Measurements from ENCODE around the gene NSFL1C. TPM values are rescaled to one million over a fixed set of nuclear protein-coding genes. Genes with fewer than 3 reads are reported as not detected.

The NSFL1C gene
- total RNA-seq, 4 donors from 2014 or later = 14.7 to 51.2 (median 48.8) TPM

- Histone ChIP-seq H3K36me3 (peaks cover 3 to 98% (median 51%) of the 10 kb centered on the region in 4 donors), H3K9me3 (no peaks in the 10 kb centered on the region), H3K4me1 (no peaks in the 10 kb centered on the region), H3K27ac (no peak overlapping the region), H3K4me3 (no peak overlapping the region), H3K27me3 (no peaks in the 10 kb centered on the region)
- in situ Hi-C loops (cut with MboI; ENCODE audit: low pct_ligation_motif_present in 1 of 4, low pct_unique_long_range_greater_than_20kb in 1 of 4, low sequenced_read_pairs in 3 of 4) (no loop called here), intact Hi-C loops (cut with DNase I; ENCODE audit: low total_unique reads) (no loop called here)
- WGBS, 2 donors (ENCODE audit: low coverage in 1 of 2) = 82 to 90% methylated on average over 3 to 6 of the region's 6 CpGs
- TF ChIP-seq POLR2AphosphoS5 (IDR thresholded peaks at IDR 0.05) (no peak), EP300 (IDR thresholded peaks at IDR 0.05; ENCODE audit: low read depth) (no peak), POLR2A (IDR thresholded peaks at IDR 0.05) (no peak), CTCF (IDR thresholded peaks at IDR 0.05) (no peak)
- DNase-seq = no peak
Observed at GRCh38 chr20:1449370-1449769, 17.3 kb downstream of the NSFL1C start.

GRCh38 chr20:1448081-1448620, 18.5 kb downstream of the NSFL1C start:
- WGBS, 2 donors (ENCODE audit: low coverage in 1 of 2) = 91 to 100% methylated on average over 2 to 4 of the region's 4 CpGs
- no peak overlapping the region for H3K4me3 ChIP-seq
- H3K36me3 ChIP-seq = peaks cover 3 to 99% (median 51%) of the 10 kb centered on the region in 4 donors
- DNase-seq = no peak
- in situ Hi-C loops (cut with MboI; ENCODE audit: low pct_ligation_motif_present in 1 of 4, low pct_unique_long_range_greater_than_20kb in 1 of 4, low sequenced_read_pairs in 3 of 4) (no loop called here), intact Hi-C loops (cut with DNase I; ENCODE audit: low total_unique reads) (no loop called here)
- H3K27ac ChIP-seq = no peak overlapping the region
- no peak for TF ChIP-seq EP300 (IDR thresholded peaks at IDR 0.05; ENCODE audit: low read depth)
- TF ChIP-seq POLR2AphosphoS5 (IDR thresholded peaks at IDR 0.05) = no peak
- TF ChIP-seq POLR2A (IDR thresholded peaks at IDR 0.05) = no peak
- no peak for TF ChIP-seq CTCF (IDR thresholded peaks at IDR 0.05)
- no peaks in the 10 kb centered on the region for H3K9me3 ChIP-seq
- no peaks in the 10 kb centered on the region for H3K27me3 ChIP-seq
- H3K4me1 ChIP-seq = no peaks in the 10 kb centered on the region

GRCh38 chr20:1446536-1446935, 20.1 kb downstream of the NSFL1C start:
- Histone ChIP-seq H3K36me3 (peaks cover 0 to 90% (median 45%) of the 10 kb centered on the region in 4 donors), H3K27ac (no peak overlapping the region), H3K9me3 (no peaks in the 10 kb centered on the region), H3K27me3 (no peaks in the 10 kb centered on the region), H3K4me3 (no peak overlapping the region), H3K4me1 (no peaks in the 10 kb centered on the region)
- no peak for DNase-seq
- WGBS, 2 donors (ENCODE audit: low coverage in 1 of 2) = 100% methylated on average over 1 of the region's 1 CpG
- intact Hi-C loops (cut with DNase I; ENCODE audit: low total_unique reads) (no loop called here), in situ Hi-C loops (cut with MboI; ENCODE audit: low pct_ligation_motif_present in 1 of 4, low pct_unique_long_range_greater_than_20kb in 1 of 4, low sequenced_read_pairs in 3 of 4) (no loop called here)
- TF ChIP-seq POLR2AphosphoS5 (IDR thresholded peaks at IDR 0.05) (no peak), CTCF (IDR thresholded peaks at IDR 0.05) (no peak), EP300 (IDR thresholded peaks at IDR 0.05; ENCODE audit: low read depth) (no peak), POLR2A (IDR thresholded peaks at IDR 0.05) (no peak)

GRCh38 chr20:1443085-1443484, 23.6 kb downstream of the NSFL1C start:
- Histone ChIP-seq H3K27ac (no peak overlapping the region), H3K4me3 (no peak overlapping the region), H3K4me1 (no peaks in the 10 kb centered on the region), H3K27me3 (no peaks in the 10 kb centered on the region), H3K9me3 (no peaks in the 10 kb centered on the region), H3K36me3 (peaks cover 0 to 56% (median 27%) of the 10 kb centered on the region in 4 donors)
- WGBS, 2 donors (ENCODE audit: low coverage in 1 of 2) = 72 to 84% methylated on average over 2 to 5 of the region's 5 CpGs
- in situ Hi-C loops (cut with MboI; ENCODE audit: low pct_ligation_motif_present in 1 of 4, low pct_unique_long_range_greater_than_20kb in 1 of 4, low sequenced_read_pairs in 3 of 4) (loop anchor here in 1 of 4 donors (5.0 kb wide), 1 partner anchor 126 kb away; no protein-coding TSS in a partner anchor), intact Hi-C loops (cut with DNase I; ENCODE audit: low total_unique reads) (no loop called here)
- no peak for DNase-seq
- TF ChIP-seq CTCF (IDR thresholded peaks at IDR 0.05) = no peak
- TF ChIP-seq POLR2A (IDR thresholded peaks at IDR 0.05) = no peak
- TF ChIP-seq POLR2AphosphoS5 (IDR thresholded peaks at IDR 0.05) = no peak
- no peak for TF ChIP-seq EP300 (IDR thresholded peaks at IDR 0.05; ENCODE audit: low read depth)
